GM23338 (cell line): Measurements from ENCODE around the gene MYH14. TPM values are rescaled to one million over a fixed set of nuclear protein-coding genes. Genes with fewer than 3 reads are reported as not detected.

ENCODE experiments used
- ATAC-seq: fragments of 200-7000 bp; cut with Tn5 transposase; 3 replicates; pipeline ENCODE4 v1.9.1; 2020
- DNase-seq: peaks from one replicate; pipeline ENCODE4 v3.0.0-alpha.2; 2015; ENCODE audit warnings: low spot score
- H2AFZ ChIP-seq: fragments of 200-600 bp; sonication (generic); 2 replicates; pipeline ENCODE4 v1.8.0; 2016; ENCODE audit warnings: antibody characterized with exemption, mild to moderate bottlenecking, moderate library complexity
- H3F3A ChIP-seq: fragments of 200-600 bp; sonication (generic); replicated peaks from 2 replicates; pipeline ENCODE4 v1.8.0; 2017; ENCODE audit warnings: antibody characterized with exemption, mixed run types, low read depth
- H3K27ac ChIP-seq: fragments of 200-600 bp; sonication (generic); 2 replicates; pipeline ENCODE4 v1.6.1; 2016; ENCODE audit warnings: low read depth
- H3K27me3 ChIP-seq: fragments of 200-600 bp; sonication (generic); 2 replicates; pipeline ENCODE4 v1.8.0; 2016; ENCODE audit warnings: mild to moderate bottlenecking, mixed run types, moderate library complexity; ENCODE audit not compliant: insufficient read depth
- H3K36me3 ChIP-seq: fragments of 200-600 bp; sonication (generic); 2 replicates; pipeline ENCODE4 v1.8.0; 2016; ENCODE audit warnings: mild to moderate bottlenecking; ENCODE audit not compliant: insufficient read depth
- H3K4me1 ChIP-seq: fragments of 200-600 bp; sonication (generic); 2 replicates; pipeline ENCODE4 v1.8.0; 2016; ENCODE audit warnings: mild to moderate bottlenecking, moderate library complexity; ENCODE audit not compliant: insufficient read depth
- H3K4me2 ChIP-seq: fragments of 200-600 bp; sonication (generic); 2 replicates; pipeline ENCODE4 v1.7.1; 2017; ENCODE audit warnings: mixed run types
- H3K4me3 ChIP-seq: fragments of 200-600 bp; sonication (generic); 2 replicates; pipeline ENCODE4 v1.6.1; 2016; ENCODE audit warnings: mixed run types
- H3K79me2 ChIP-seq: fragments of 200-600 bp; sonication (generic); replicated peaks from 2 replicates; pipeline ENCODE4 v1.8.0; 2017; ENCODE audit warnings: mild to moderate bottlenecking; ENCODE audit not compliant: insufficient read depth
- H3K9me2 ChIP-seq: fragments of 200-600 bp; sonication (generic); 2 replicates; pipeline ENCODE4 v1.8.0; 2017; ENCODE audit not compliant: insufficient read depth
- H4K20me1 ChIP-seq: fragments of 200-600 bp; sonication (generic); replicated peaks from 2 replicates; pipeline ENCODE4 v1.8.0; 2017; ENCODE audit warnings: mild to moderate bottlenecking; ENCODE audit not compliant: insufficient read depth
- H3K27ac Mint-ChIP-seq: 2 replicates; pipeline ENCODE4 v1.8.0; 2020; ENCODE audit warnings: inconsistent platforms, mild to moderate bottlenecking, moderate library complexity, mixed read lengths
- H3K27me3 Mint-ChIP-seq: 3 replicates; pipeline ENCODE4 v1.8.0; 2022; ENCODE audit warnings: low read depth, mild to moderate bottlenecking, moderate library complexity, mixed read lengths, inconsistent platforms; ENCODE audit not compliant: insufficient read depth, poor library complexity
- H3K36me3 Mint-ChIP-seq: 3 replicates; pipeline ENCODE4 v1.8.0; 2021; ENCODE audit warnings: low read depth, mild to moderate bottlenecking, inconsistent platforms, moderate library complexity, mixed read lengths
- H3K4me1 Mint-ChIP-seq: 3 replicates; pipeline ENCODE4 v1.8.0; 2020; ENCODE audit warnings: mild to moderate bottlenecking, inconsistent platforms, mixed read lengths
- H3K4me3 Mint-ChIP-seq: 3 replicates; pipeline ENCODE4 v1.8.0; 2021; ENCODE audit warnings: moderate library complexity, mild to moderate bottlenecking, inconsistent platforms, mixed read lengths
- H3K9me3 Mint-ChIP-seq: 3 replicates; pipeline ENCODE4 v1.8.0; 2020; ENCODE audit warnings: moderate library complexity, mild to moderate bottlenecking, inconsistent platforms, mixed read lengths
- CREB1 ChIP-seq: fragments of 250-450 bp; sonication (Bioruptor Pico); IDR thresholded peaks from 2 replicates; pipeline ENCODE4 v1.5.0; 2020; ENCODE audit warnings: low read depth, mild to moderate bottlenecking, moderate library complexity
- EZH2phosphoT487 ChIP-seq: fragments of 200-600 bp; sonication (generic); IDR thresholded peaks from one replicate; pipeline ENCODE4 v1.8.1; 2018; ENCODE audit warnings: antibody characterized with exemption; ENCODE audit not compliant: unreplicated experiment
- JUNB ChIP-seq: IDR thresholded peaks from one replicate; pipeline ENCODE4 v1.6.1; 2016; ENCODE audit warnings: antibody characterized with exemption; ENCODE audit not compliant: unreplicated experiment
- NANOG ChIP-seq: IDR thresholded peaks from 2 replicates; pipeline ENCODE4 v1.6.1; 2016; ENCODE audit warnings: antibody characterized with exemption, borderline replicate concordance
- STAT1 ChIP-seq: IDR thresholded peaks from one replicate; pipeline ENCODE4 v1.6.1; 2016; ENCODE audit warnings: antibody characterized with exemption; ENCODE audit not compliant: unreplicated experiment
- ZNF331 ChIP-seq: fragments of 250-450 bp; sonication (Bioruptor Pico); IDR thresholded peaks from 2 replicates; pipeline ENCODE4 v1.5.0; 2020; ENCODE audit warnings: low read depth, mild to moderate bottlenecking, moderate library complexity
- polyA plus RNA-seq: library from polyadenylated mRNA; unstranded; fragments of >200 nt; fragmentation: Nextera tagmentation; extraction: Ambion mirVana; gene quantifications from 2 replicates; pipeline ENCODE4 v1.2.1, GENCODE V29; 2016
- total RNA-seq: library from RNA; depleted of rRNA; stranded (reverse); fragments of >200 nt; shearing (Covaris generic); gene quantifications from 2 replicates; pipeline ENCODE4 v1.2.3, GENCODE V29; 2014
- TF ChIP-seq, protein P1 (sequence below): IDR thresholded peaks from one replicate; pipeline ENCODE4 v1.6.1; 2018; ENCODE audit warnings: antibody characterized with exemption; ENCODE audit not compliant: unreplicated experiment
- TF ChIP-seq, protein P2 (sequence below): fragments of 250-450 bp; sonication (Bioruptor Pico); IDR thresholded peaks from 2 replicates; pipeline ENCODE4 v1.5.0; 2020; ENCODE audit warnings: mild to moderate bottlenecking, moderate library complexity
- TF ChIP-seq, protein P3 (sequence below), 2 experiments: fragments of 200-600 bp in 1 of 2; sonication (generic) in 1 of 2; conservative IDR thresholded peaks; 2 replicates each; pipeline versions ENCODE4 v1.5.1 to v1.6.1; 2016 to 2017; ENCODE audit warnings: antibody characterized with exemption in 2 of 2, low read depth in 2 of 2, mild to moderate bottlenecking in 2 of 2, moderate library complexity in 1 of 2

Gene MYH14
- total and polyA plus RNA-seq, 2 experiments from 2014 or later: 25.5 to 27.5 TPM

DNA sequence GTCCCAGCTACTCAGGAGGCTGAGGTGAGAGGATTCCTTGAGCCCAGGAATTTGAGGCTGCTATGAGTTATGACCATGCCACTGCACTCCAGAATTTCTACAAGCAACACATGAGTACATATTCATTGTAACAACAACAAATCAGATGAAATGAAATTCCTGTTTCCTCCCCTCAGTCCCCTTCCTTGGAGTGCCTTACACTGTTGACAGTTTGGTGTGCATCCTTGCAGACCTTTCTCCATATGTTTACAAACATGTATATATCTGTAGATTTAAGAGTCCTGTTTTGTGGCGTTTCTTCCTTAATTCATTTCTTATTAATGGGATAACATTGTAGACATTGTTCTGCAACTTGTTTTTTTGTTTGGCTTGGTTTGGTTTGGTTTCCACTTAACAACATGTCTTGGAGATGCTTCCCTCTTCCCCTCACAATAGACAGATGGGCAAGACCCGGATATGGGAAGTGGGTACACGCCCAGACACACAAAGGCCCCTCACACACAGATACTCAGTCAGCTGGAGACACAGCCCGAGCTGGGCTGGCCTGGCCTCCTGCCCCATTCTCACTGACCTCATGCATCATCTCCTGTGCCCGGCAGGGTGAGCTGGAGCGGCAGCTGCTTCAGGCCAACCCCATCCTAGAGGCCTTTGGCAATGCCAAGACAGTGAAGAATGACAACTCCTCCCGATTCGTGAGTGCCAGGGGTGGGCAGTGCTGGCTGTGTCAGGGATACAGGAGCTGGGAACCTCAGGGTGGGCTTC lies 21.7 kb downstream of the MYH14 start (continued):
- TF ChIP-seq, protein P1, sequence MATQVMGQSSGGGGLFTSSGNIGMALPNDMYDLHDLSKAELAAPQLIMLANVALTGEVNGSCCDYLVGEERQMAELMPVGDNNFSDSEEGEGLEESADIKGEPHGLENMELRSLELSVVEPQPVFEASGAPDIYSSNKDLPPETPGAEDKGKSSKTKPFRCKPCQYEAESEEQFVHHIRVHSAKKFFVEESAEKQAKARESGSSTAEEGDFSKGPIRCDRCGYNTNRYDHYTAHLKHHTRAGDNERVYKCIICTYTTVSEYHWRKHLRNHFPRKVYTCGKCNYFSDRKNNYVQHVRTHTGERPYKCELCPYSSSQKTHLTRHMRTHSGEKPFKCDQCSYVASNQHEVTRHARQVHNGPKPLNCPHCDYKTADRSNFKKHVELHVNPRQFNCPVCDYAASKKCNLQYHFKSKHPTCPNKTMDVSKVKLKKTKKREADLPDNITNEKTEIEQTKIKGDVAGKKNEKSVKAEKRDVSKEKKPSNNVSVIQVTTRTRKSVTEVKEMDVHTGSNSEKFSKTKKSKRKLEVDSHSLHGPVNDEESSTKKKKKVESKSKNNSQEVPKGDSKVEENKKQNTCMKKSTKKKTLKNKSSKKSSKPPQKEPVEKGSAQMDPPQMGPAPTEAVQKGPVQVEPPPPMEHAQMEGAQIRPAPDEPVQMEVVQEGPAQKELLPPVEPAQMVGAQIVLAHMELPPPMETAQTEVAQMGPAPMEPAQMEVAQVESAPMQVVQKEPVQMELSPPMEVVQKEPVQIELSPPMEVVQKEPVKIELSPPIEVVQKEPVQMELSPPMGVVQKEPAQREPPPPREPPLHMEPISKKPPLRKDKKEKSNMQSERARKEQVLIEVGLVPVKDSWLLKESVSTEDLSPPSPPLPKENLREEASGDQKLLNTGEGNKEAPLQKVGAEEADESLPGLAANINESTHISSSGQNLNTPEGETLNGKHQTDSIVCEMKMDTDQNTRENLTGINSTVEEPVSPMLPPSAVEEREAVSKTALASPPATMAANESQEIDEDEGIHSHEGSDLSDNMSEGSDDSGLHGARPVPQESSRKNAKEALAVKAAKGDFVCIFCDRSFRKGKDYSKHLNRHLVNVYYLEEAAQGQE: no peak
- TF ChIP-seq NANOG (no peak), JUNB (no peak), CREB1 (CRISPR knock-in tag) (no peak)

DNA sequence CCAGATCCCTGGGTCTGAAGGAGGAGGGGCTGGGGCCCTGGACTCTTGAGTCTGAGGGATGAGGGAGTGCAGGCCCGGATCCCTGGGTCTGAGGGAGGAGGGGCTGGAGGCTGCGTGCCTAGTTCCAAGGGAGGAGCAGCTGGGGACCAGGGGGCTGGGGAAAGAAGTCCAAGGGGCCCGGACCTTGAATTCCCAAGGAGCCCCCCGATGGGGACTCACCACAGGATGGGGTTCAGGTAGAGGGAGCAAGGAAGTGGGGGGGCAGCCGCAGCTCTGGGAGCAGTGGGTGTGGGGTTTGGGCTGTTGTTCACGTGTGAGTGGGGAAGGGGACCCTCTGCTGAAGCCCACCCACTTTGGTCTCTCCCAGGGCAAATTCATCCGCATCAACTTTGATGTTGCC lies 23.1 kb downstream of the MYH14 start:
- no peaks in the 10 kb centered on the region for H3K79me2 ChIP-seq
- no peaks in the 10 kb centered on the region for H3K27me3 ChIP-seq
- no peak overlapping the region for H3K4me3 Mint-ChIP-seq
- H3K27me3 Mint-ChIP-seq: peaks cover 3% of the 10 kb centered on the region
- H4K20me1 ChIP-seq: no peaks in the 10 kb centered on the region
- no peaks in the 10 kb centered on the region for H3K4me1 ChIP-seq
- no peak overlapping the region for H2AFZ ChIP-seq
- 0 out of 2 replicates have a peak, but pooled peaks cover 3% of the 10 kb centered on the region for H3F3A ChIP-seq
- H3K9me3 Mint-ChIP-seq: peaks cover 89% of the 10 kb centered on the region
- H3K4me1 Mint-ChIP-seq: no peaks in the 10 kb centered on the region
- no peak overlapping the region for H3K4me3 ChIP-seq
- DNase-seq (no peak), ATAC-seq (no peak)
- H3K36me3 ChIP-seq: no peaks in the 10 kb centered on the region
- no peak overlapping the region for H3K4me2 ChIP-seq
- H3K27ac Mint-ChIP-seq: no peak overlapping the region
- no peak overlapping the region for H3K27ac ChIP-seq
- peaks cover 43% of the 10 kb centered on the region for H3K36me3 Mint-ChIP-seq
- no peaks in the 10 kb centered on the region for H3K9me2 ChIP-seq
- no peak for TF ChIP-seq JUNB
- no peak for TF ChIP-seq EZH2phosphoT487
- TF ChIP-seq CREB1 (CRISPR knock-in tag): no peak
- TF ChIP-seq, protein P2, sequence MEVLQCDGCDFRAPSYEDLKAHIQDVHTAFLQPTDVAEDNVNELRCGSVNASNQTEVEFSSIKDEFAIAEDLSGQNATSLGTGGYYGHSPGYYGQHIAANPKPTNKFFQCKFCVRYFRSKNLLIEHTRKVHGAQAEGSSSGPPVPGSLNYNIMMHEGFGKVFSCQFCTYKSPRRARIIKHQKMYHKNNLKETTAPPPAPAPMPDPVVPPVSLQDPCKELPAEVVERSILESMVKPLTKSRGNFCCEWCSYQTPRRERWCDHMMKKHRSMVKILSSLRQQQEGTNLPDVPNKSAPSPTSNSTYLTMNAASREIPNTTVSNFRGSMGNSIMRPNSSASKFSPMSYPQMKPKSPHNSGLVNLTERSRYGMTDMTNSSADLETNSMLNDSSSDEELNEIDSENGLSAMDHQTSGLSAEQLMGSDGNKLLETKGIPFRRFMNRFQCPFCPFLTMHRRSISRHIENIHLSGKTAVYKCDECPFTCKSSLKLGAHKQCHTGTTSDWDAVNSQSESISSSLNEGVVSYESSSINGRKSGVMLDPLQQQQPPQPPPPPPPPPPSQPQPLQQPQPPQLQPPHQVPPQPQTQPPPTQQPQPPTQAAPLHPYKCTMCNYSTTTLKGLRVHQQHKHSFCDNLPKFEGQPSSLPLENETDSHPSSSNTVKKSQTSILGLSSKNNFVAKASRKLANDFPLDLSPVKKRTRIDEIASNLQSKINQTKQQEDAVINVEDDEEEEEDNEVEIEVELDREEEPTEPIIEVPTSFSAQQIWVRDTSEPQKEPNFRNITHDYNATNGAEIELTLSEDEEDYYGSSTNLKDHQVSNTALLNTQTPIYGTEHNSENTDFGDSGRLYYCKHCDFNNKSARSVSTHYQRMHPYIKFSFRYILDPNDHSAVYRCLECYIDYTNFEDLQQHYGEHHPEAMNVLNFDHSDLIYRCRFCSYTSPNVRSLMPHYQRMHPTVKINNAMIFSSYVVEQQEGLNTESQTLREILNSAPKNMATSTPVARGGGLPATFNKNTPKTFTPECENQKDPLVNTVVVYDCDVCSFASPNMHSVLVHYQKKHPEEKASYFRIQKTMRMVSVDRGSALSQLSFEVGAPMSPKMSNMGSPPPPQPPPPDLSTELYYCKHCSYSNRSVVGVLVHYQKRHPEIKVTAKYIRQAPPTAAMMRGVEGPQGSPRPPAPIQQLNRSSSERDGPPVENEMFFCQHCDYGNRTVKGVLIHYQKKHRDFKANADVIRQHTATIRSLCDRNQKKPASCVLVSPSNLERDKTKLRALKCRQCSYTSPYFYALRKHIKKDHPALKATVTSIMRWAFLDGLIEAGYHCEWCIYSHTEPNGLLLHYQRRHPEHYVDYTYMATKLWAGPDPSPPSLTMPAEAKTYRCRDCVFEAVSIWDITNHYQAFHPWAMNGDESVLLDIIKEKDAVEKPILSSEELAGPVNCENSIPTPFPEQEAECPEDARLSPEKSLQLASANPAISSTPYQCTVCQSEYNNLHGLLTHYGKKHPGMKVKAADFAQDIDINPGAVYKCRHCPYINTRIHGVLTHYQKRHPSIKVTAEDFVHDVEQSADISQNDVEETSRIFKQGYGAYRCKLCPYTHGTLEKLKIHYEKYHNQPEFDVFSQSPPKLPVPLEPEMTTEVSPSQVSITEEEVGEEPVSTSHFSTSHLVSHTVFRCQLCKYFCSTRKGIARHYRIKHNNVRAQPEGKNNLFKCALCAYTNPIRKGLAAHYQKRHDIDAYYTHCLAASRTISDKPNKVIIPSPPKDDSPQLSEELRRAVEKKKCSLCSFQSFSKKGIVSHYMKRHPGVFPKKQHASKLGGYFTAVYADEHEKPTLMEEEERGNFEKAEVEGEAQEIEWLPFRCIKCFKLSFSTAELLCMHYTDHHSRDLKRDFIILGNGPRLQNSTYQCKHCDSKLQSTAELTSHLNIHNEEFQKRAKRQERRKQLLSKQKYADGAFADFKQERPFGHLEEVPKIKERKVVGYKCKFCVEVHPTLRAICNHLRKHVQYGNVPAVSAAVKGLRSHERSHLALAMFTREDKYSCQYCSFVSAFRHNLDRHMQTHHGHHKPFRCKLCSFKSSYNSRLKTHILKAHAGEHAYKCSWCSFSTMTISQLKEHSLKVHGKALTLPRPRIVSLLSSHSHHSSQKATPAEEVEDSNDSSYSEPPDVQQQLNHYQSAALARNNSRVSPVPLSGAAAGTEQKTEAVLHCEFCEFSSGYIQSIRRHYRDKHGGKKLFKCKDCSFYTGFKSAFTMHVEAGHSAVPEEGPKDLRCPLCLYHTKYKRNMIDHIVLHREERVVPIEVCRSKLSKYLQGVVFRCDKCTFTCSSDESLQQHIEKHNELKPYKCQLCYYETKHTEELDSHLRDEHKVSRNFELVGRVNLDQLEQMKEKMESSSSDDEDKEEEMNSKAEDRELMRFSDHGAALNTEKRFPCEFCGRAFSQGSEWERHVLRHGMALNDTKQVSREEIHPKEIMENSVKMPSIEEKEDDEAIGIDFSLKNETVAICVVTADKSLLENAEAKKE (CRISPR knock-in tag): no peak
- TF ChIP-seq, protein P3, sequence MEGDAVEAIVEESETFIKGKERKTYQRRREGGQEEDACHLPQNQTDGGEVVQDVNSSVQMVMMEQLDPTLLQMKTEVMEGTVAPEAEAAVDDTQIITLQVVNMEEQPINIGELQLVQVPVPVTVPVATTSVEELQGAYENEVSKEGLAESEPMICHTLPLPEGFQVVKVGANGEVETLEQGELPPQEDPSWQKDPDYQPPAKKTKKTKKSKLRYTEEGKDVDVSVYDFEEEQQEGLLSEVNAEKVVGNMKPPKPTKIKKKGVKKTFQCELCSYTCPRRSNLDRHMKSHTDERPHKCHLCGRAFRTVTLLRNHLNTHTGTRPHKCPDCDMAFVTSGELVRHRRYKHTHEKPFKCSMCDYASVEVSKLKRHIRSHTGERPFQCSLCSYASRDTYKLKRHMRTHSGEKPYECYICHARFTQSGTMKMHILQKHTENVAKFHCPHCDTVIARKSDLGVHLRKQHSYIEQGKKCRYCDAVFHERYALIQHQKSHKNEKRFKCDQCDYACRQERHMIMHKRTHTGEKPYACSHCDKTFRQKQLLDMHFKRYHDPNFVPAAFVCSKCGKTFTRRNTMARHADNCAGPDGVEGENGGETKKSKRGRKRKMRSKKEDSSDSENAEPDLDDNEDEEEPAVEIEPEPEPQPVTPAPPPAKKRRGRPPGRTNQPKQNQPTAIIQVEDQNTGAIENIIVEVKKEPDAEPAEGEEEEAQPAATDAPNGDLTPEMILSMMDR (conservative IDR thresholded peaks at IDR 0.05; ENCODE audit: low read depth in 2 of 2): no peak
- TF ChIP-seq ZNF331 (CRISPR knock-in tag): no peak
- no peak for TF ChIP-seq STAT1
